ENCODE measurements around the gene ZBTB16.

The ZBTB16 gene

DNA sequence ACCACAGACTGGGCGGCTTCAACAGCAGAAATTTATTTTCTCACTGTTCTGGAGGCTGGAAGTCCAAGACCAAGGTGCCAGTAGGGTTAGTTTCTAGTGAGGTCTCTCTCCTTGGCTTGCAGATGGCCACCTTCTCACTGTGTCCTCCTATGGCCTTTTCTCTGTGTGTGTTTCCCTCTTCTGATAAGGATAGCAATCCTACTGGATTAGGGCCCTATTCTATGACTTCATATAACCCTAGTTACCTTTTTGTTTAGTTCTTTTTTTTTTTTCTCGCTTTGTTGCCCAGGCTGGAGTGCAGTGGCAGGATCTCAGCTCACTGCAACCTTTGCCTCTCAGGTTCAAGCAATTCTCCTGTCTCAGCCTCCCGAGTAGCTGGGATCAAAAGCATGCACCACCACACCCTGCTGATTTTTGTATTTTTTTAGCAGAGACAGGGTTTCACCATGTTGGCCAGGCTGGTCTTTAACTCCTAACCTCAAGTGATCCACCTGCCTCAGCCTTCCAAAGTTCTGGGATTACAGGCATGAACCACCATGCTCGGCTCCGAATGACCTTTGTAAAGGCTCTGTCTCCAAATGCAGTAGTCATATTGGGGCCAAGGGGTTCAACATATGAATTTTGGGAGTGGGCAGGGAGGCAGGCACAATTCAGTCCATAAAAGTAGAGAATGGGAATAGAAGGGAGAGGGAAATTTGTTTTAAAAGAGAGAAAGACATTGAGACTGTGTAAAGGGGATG, 211.2 kb downstream of the ZBTB16 start:
- no peak for DNase-seq

DNA sequence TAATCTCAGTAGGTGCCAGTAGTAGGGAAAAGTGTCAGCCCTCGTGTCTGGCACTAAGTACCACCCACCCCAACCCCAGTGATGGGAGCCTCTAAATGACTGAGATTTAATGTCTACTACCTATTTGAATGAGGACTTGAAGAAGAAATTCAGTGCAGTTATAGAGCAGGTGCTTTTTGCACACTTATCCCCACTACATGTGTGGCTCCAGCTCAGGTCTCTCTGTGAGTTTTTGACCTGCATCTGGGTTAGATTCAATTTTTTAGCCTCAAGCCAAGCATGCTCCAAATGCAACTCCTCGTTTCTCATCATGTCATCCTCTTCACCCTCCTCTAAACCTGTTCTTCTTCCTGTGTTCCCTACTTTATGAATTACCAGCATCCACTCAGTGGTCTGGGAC, 211.8 kb downstream of the ZBTB16 start:
- no peak for DNase-seq

DNA sequence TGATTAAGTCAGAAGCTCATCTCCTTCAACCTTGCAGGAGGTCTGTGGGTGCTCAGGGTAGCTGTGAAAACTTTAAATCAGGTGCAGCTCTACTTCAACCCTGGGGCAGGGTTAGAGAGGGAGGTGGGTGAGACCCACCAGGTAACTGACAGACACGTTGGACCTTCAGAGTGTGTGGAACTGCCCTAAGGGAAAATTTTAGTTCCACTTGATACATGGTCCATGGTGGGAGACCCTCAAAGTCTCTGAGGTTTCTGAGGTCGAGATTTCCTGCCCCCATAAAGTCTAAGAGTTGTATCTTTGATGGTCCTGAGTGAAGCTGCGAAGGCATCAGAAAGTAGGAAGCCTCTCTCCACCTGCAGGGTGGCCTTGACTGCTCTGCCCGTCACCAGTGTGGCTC, 212.8 kb downstream of the ZBTB16 start:
- no peak for DNase-seq

DNA sequence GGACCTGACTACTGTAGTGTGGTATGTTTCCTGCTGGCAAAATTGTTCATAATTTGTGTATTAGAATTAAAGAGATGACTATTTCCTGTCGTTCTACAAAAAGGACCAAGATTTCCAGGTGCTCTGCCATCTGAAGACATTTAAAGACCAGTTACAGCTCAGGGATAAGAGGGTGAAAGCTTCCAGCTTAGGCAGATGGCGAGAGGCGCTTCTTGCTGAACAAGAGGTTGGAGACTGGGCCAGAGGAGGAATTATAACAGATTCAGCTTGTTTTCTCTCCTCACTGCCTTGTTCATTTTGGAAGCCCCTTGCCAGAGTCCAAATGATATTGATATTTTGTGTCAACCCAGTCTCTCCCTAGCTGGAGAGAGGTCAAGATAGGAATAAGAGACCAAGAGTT, 213.6 kb downstream of the ZBTB16 start:
- DNase-seq, result no peak

DNA sequence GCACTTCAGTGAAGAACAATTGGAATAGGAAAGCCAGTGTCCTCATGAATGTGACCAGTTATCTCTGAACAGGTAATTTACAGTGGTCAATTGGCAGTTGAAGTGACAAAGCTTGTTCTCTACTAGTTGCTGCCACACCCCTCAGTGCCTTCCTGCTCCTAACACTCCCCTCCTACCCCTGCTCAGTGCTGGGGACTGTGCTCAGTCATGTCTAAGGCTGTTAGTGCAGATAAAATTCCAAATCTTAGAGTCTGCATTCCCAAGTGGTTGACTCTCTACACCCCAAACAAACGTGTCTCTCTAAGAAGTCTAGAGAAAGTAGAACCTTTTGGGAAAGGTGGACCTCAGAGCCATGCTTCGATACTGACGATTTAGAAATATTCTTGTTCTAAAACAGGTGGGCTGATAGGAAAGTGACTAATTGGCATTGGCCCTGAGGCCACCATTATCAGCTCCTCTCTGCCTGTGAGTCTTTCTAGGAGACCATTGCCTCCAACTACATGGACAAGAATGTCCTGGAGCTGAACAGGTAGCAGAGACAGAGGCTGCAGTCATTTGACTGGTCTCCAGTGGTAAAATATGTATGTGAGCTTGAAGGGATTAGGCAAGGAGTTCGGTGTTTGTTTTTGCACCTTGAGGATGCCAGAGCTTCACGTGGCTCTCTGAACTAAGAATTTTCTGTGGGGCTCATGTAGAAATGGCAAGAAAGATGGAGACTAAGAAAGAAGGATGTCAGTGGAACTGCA, 214.6 kb downstream of the ZBTB16 start:
- no peak for DNase-seq

DNA sequence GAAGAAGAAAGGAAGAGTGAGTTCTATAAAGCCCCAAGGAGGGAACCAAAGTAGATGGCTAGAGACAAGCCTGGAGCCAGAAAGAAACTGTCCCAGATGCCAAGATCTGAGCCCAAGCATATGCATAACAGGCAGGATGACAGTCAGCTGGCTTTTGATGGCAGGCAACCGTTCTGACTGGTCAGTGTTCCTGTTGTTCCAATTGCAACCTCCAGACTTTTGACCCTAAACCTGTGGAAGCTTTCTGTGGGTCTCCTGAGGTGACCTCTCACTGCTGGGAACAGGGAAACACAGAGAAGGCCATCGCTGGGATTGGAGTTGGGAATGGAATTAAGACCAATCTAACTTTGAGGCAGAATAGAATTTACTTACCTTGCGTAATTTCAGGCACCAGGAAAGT, 215.1 kb downstream of the ZBTB16 start:
- no peak for DNase-seq

DNA sequence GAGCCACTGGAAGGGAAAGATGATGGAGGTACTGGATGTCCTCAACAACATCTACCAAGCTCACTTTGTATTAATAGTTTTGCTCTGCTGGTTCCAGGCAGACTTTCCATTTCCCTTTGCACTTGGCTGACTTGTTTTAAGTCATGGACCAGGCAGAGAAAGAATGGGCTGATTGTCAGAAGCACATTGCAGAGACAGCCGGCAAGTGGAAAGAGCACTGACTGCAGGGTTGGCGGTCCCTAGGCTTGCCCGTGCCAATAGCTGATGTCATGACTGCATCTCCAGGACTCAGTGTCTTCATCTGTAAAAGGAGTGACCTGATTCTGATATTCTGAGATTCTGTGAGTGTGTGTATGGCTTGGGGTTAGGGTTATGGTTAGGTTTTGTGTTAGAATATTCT, 215.8 kb downstream of the ZBTB16 start:
- no peak for DNase-seq

DNA sequence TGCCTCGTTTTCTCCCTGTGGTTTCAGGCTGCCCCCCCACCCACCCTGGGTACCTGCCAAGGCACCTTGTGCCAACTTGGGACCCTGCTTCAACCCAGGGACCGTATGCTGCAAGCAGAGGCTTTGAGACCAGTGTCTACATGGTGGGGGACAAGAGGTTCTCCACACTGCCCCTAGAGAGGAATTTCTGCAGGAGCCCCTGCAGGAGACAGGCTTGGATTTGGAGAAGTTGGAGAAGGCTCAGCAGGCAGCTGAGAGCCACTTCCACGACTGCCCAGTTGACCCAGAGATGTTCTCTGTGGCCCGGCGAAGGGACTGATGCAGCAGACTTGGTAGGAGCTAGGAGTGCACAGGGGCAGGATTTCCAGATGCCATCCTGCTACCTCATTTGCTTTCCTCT, 216.6 kb downstream of the ZBTB16 start:
- no peak for DNase-seq

DNA sequence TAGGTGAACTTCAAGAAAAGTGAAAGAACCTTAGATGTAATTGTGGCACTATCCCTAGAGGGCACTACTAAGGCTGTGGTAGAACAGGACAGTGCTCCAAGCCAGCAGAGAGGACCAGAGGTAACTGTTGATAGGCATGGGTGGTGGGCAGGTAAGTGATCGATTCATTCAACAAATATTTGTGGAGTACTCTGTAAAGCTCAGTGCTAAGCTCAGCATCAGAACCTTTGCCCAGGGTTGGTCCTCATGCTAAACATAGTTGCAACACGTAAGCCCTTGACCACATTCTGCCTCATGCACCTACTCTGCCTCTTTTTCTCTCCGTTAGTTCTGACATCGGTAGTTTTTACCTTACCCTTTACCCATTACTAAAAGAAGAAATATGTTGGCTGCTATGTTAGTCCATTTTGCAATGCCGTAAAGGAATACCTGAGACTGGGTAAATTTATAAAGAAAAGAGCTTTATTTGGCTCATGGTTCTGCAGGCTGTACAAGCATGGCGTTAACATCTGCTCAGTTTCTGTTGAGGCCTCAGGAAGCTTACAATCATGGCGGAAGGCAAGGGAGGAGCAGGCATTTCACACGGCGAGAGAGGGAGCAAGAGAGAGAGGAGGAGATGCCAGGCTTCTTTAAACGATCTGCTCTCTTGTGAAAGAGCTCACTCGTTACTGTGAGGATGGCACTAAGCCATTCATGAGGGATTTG, 218.3 kb downstream of the ZBTB16 start:
- DNase-seq, result no peak

DNA sequence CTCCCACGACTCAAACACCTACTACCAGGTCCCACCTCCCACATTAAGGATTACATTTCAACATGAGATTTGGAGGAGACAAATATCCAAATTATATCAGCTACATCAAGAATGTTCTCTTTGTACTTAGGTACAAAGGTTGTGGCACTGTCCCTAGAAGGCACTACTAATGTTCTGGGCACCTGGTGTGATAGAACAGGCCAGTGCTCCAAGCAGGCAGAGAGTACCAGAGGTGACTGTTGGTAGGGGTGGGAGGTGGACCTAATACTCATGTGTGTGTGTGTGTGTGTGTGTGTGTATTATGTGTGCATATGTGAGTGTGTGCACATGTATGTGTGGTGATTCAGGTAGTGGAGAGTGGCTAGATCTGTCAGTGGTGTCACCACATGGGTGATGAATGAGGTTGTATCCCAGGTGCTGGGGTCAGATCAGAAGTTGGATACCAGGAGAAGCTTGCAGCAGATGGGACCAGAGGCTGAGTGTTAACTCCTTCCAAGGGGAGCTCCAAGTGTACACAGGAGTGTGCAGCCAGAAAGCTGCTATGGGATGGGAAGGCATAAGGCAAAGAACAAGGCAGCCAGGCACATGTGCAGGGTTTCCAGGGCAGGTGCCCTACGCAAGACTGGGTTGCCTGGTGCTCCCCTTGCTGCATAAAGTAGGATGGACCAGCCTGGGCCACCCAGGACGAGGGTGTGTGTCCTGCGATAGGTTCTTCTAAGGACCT, 219.0 kb downstream of the ZBTB16 start:
- DNase-seq, result no peak

DNA sequence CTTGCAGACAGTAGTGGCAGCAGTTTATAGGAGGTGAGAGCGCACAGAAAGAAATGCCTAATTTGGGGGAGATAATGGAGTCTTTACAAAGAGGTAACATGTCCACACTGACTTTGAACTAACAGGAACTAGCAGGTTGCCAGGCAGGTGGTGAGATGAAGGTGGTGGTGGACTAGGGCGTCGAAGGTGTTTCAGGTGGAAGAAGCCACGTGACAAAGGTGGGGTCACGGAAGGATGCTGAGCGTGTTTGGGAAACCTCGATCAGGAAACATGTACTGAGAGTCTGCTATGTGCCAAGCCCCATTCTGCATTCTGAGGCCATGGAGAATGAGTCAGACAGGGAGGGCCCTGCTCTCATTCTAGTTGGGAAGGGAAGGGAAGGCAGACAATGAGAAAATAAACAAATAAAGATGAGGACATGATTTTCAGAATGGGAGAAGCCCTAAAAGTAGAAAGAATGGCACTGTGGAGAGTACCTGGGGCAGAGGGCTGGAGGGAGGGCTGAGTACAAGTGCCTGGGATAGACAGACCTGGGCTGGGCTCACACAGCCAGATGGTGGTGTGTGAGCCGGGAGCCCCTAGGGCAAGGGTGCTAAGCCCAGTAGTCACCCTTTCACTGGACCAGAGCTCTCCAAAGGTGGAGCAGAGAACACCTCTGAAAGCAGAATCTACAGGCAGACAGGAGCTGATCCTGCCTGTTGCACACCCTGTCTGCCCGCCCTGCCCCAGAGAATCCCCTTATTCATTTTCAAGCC, 220.5 kb downstream of the ZBTB16 start:
- no peak for DNase-seq

DNA sequence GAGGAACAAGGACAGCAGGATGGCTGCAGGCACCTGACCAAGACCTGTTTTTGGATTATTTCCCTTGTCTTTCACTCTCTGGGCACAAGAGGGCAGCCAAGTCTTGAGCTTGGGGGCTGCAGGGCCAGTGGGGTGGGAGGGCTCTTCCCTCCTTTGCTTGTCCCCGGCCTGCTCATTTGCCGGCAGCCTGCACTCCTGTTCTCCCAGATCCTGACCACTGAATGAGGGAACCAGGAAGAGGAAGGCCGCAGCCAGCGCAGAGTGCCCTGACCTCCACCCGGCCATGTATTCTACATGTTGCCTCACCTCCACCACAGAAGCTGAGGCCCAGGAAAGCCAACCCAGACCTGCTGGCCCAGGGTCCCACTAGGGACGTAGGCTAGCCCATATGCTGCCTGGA, 221.2 kb downstream of the ZBTB16 start:
- no peak for DNase-seq

DNA sequence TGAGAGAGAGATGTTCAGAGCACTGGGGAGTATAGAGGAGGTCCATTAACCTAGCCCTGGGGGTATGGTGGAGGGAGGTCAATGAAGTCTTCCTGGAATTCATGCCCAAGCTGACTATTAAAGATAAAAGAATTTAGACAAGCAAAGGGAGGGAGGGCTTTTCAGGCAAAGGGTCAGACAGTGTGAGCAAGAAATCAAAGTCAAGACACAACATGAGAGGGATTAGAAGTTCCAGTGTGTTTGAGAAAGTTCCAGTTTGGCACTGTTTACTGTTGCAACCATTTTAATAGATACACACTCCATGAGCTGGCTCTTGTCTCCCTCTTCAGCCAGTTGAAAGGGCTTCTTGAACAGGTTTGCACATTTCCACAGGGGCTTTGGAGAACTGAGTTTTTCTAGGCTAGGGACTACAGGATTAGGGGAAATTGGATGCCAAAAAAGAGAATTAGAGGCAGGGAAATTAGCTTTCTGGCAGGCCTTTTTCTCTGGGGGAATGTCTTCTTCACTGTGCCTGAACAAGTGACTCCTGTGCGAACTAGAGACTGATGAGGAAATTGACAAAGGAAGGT, 222.0 kb downstream of the ZBTB16 start:
- DNase-seq, result no peak

DNA sequence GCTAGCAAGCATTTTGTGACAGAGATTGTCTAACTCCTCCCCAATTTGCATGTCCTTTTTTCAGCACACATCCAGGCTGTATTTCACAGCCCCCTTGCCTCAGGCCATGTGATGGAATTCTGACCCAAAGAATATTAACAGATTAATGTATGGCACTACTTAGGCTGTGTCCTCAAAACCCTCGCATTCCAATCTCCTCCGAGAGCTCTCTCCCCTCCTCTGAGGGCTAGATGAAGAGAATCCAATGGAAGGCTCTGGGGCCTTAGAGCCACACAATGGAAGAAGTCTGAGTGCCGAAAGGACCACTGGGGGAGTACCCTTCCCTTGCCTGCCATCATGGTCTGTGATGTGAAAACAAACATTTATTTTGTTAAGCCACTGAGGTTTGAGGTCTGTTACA, 223.0 kb downstream of the ZBTB16 start:
- no peak for DNase-seq

DNA sequence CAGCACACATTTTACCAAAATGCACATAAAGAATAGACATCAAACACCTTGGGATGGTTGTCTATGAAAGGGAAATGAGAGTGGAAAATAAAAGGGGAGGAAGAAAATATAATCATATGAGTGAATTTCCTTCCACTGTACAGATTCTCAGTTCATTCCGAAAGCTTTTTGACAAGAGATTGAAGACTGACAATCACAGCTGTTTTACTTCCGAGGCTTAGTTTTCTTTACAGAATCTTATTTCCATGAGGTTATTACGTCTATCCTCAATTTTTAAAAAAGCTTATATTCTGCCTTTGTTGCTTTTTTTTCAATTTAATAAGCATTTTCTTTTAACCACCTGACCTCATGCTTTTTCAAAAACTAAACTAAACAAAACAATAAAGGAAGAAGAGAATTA, 223.9 kb downstream of the ZBTB16 start:
- no peak for DNase-seq

DNA sequence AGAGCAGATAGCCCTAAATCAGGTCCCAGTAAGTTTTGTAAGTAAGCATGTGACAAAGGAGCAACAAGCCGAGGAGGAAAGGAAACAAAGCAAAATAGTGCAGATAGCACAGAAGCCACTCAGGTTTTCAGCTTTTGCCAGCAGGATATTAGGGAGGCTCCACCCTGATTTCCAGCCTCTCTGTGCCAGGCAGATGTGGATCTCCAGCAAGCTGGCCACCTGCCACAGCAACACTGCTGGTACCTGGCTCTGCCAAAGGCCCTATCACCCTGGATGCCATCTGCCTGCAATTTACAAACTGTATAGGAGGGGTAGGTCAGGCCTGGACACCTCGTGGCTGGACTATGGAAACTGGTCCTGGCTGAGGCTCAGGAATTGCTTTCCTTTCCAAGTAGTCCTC, 224.5 kb downstream of the ZBTB16 start:
- no peak for DNase-seq

DNA sequence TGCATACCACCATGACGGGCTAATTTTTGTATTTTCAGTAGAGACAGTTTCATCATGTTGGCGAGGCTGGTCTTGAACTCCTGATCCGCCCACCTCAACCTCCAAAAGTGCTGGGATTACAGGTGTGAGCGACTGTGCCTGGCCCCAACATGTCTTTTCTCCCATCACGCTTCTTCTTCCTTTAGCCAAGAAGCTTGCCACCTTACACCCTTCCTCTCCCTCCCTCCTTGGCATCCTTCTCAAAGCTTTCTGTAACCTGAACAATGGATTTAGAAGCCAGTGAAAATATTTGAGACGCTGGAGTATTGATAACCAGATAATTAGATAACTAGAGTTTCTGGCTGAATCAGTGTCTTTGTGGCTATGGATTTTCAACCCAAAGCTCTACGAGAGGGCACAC, 225.4 kb downstream of the ZBTB16 start:
- DNase-seq, result no peak

DNA sequence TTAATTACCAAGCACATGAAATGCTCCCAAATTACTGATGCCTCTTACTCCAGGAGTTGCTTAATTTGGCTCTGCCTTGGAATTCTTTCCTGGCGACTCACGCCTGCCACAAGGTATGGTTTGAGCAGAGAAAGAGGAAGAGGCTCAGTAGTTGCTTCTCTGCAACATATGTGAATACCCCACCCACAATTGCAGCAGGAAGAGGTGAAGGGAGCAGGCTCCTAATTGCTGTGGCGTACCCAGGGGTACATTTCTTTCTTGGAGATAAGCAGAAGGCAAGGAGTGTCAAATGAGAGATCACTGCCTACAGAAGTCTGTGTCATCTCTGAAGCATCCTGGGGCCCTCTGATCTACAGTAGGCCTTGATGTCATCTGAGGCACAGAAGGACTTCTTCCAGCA, 226.1 kb downstream of the ZBTB16 start:
- no peak for DNase-seq

DNA sequence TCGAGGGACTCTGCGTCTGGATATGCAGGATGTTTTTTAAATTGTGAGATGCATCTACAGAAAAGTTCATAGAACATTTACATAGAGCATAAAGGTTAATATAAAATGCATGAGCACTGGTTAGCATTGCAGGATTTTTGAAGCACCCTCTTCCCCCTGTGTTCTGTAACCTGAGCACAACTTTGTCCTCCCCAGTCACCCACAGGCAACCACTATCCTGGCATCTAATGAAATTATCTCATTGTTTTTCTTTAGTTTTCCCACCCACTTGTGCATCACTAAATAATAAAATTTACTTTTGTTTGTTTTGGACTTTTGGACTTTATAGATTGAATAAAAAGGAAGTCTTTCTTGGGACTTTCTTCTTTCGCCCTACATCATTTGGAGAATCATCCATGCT, 226.7 kb downstream of the ZBTB16 start:
- DNase-seq, result no peak

DNA sequence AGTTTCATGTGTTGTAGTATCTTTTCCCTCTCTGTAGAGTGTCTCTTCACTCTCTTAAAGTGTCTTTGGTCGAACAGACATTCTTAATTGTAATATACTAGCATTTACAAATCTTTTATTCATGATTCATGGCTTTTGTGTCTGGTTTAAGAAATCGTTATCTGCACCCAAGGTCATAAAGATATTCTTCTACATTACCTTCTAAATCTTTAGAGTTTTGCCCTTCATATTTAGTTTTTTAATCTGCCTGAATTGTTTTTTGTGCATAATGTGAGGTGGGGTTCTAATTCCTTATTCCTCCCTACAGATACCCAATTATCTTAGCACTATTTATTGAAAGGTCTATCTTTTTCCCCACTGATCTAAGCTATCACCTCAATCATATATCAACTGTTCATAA, 227.6 kb downstream of the ZBTB16 start:
- DNase-seq, result no peak

DNA sequence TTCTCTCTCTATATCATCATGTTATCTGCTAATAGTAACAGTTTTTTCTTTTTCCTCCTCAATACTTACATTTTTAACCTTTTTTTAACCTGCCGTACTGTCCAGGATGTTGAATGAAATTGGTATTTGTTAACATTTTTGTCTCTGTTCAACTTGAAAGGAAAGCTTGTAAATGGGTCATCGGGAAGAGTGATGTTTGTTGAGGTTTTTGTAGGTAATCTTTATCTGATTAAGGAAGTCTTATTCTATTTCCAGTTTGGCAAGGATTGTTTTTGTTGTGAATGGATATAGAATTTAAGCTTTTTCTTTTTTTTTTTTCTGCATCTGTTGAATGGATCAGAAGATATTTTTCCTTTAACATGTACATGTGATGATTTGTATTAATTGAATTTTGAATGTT, 228.6 kb downstream of the ZBTB16 start:
- DNase-seq, result no peak

DNA sequence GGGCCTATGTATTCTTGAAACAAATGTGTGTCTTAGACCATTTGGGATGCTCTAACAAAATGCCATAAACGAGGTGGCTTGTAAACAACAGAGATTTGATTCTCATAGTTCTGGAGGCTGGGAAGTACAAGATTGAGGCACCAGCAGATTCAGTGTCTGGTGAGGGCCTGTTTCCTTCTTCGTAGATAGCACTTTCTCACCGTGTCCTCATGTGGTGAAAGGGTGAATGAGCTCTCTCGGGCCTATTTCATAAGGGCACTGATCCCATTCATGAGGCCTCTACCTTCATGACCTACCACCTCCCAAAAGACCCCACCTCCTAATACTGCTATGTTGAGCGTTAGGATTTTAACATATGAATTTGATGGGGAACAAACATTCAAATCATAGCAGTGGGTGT, 230.3 kb downstream of the ZBTB16 start:
- no peak for DNase-seq

Measured in effector CD8-positive, alpha-beta T cell (primary cell).